Measurements from ENCODE around the gene MYO3B. TPM values are rescaled to one million over a fixed set of nuclear protein-coding genes. Genes with fewer than 3 reads are reported as not detected.

MYO3B gene
- total RNA-seq, 1 donor from 2014 or later, result 27.3 TPM

GRCh38 chr2:170391697-170392096 lies 213.8 kb downstream of the MYO3B start:
- Mint-ChIP-seq H3K4me3 (no peak overlapping the region), H3K36me3 (no peaks in the 10 kb centered on the region), H3K27ac (no peak overlapping the region), H3K27me3 (ENCODE audit: insufficient read depth, low read depth) (peaks cover 2% of the 10 kb centered on the region), H3K9me3 (no peaks in the 10 kb centered on the region), H3K4me1 (peaks cover 24% of the 10 kb centered on the region)
- peaks cover 13% of the 10 kb centered on the region for H3K4me1 ChIP-seq
- H3K27me3 ChIP-seq, result no peaks in the 10 kb centered on the region
- no peaks in the 10 kb centered on the region for H3K9me3 ChIP-seq (ENCODE audit: low read depth)
- no peaks in the 10 kb centered on the region for H4K20me1 ChIP-seq (ENCODE audit: low read depth)
- DNase-seq (ENCODE audit: low spot score), result no peak
- H3K36me3 ChIP-seq, result no peaks in the 10 kb centered on the region
- TF ChIP-seq EZH2phosphoT487 (IDR thresholded peaks at IDR 0.05) (no peak), CTCF (IDR thresholded peaks at IDR 0.05) (no peak), EZH2 (IDR thresholded peaks at IDR 0.05) (no peak)
- no peaks in the 10 kb centered on the region for H3F3A ChIP-seq (ENCODE audit: low read depth)
- H3K4me2 ChIP-seq, result no peak overlapping the region
- H3K4me3 ChIP-seq, result no peak overlapping the region
- H3K79me2 ChIP-seq (ENCODE audit: low read depth), result no peaks in the 10 kb centered on the region
- H2AFZ ChIP-seq (replicated peaks), result no peak overlapping the region
- no peak overlapping the region for H3K27ac ChIP-seq
- H3K9ac ChIP-seq, result no peak overlapping the region

GRCh38 chr2:170393861-170394498 lies 216.0 kb downstream of the MYO3B start:
- Histone ChIP-seq H3K79me2 (ENCODE audit: low read depth) (no peaks in the 10 kb centered on the region), H3K36me3 (no peaks in the 10 kb centered on the region), H3K4me3 (no peak overlapping the region), H3K4me2 (no peak overlapping the region), H4K20me1 (ENCODE audit: low read depth) (no peaks in the 10 kb centered on the region), H3K9me3 (ENCODE audit: low read depth) (no peaks in the 10 kb centered on the region), H3K27me3 (no peaks in the 10 kb centered on the region), H3F3A (ENCODE audit: low read depth) (no peaks in the 10 kb centered on the region), H3K27ac (no peak overlapping the region), H3K4me1 (peaks cover 18% of the 10 kb centered on the region), H3K9ac (no peak overlapping the region), H2AFZ (replicated peaks) (no peak overlapping the region)
- no peaks in the 10 kb centered on the region for H3K36me3 Mint-ChIP-seq
- TF ChIP-seq EZH2phosphoT487 (IDR thresholded peaks at IDR 0.05), result no peak
- no peak for TF ChIP-seq EZH2 (IDR thresholded peaks at IDR 0.05)
- no peak for TF ChIP-seq CTCF (IDR thresholded peaks at IDR 0.05)
- H3K9me3 Mint-ChIP-seq, result no peaks in the 10 kb centered on the region
- peaks cover 5% of the 10 kb centered on the region for H3K27me3 Mint-ChIP-seq (ENCODE audit: insufficient read depth, low read depth)
- peaks cover 24% of the 10 kb centered on the region for H3K4me1 Mint-ChIP-seq
- no peak overlapping the region for H3K27ac Mint-ChIP-seq
- no peak for DNase-seq (ENCODE audit: low spot score)
- no peak overlapping the region for H3K4me3 Mint-ChIP-seq

- Mint-ChIP-seq H3K27ac (no peak overlapping the region), H3K36me3 (no peaks in the 10 kb centered on the region), H3K9me3 (no peaks in the 10 kb centered on the region), H3K4me3 (no peak overlapping the region), H3K27me3 (ENCODE audit: insufficient read depth, low read depth) (peaks cover 5% of the 10 kb centered on the region), H3K4me1 (peaks cover 21% of the 10 kb centered on the region)
- H2AFZ ChIP-seq (replicated peaks), result no peak overlapping the region
- H3K4me2 ChIP-seq, result no peak overlapping the region
- no peaks in the 10 kb centered on the region for H4K20me1 ChIP-seq (ENCODE audit: low read depth)
- H3K9ac ChIP-seq, result no peak overlapping the region
- no peaks in the 10 kb centered on the region for H3K36me3 ChIP-seq
- no peaks in the 10 kb centered on the region for H3K9me3 ChIP-seq (ENCODE audit: low read depth)
- H3K4me3 ChIP-seq, result no peak overlapping the region
- H3K27me3 ChIP-seq, result no peaks in the 10 kb centered on the region
- H3K27ac ChIP-seq, result no peak overlapping the region
- H3K79me2 ChIP-seq (ENCODE audit: low read depth), result no peaks in the 10 kb centered on the region
- no peak for TF ChIP-seq EZH2phosphoT487 (IDR thresholded peaks at IDR 0.05)
- no peak for TF ChIP-seq EZH2 (IDR thresholded peaks at IDR 0.05)
- TF ChIP-seq CTCF (IDR thresholded peaks at IDR 0.05), result no peak
- H3K4me1 ChIP-seq, result peaks cover 18% of the 10 kb centered on the region
- no peaks in the 10 kb centered on the region for H3F3A ChIP-seq (ENCODE audit: low read depth)
- DNase-seq (ENCODE audit: low spot score), result no peak
These were observed 216.9 kb downstream of the MYO3B start for GRCh38 chr2:170394641-170395387.
